GM23338 (cell line): Measurements from ENCODE around the gene EXOC6. TPM values are rescaled to one million over a fixed set of nuclear protein-coding genes. Genes with fewer than 3 reads are reported as not detected.

Experiments
- ATAC-seq: fragments of 200-7000 bp; cut with Tn5 transposase; 3 replicates; pipeline ENCODE4 v1.9.1; 2020
- DNase-seq: peaks from one replicate; pipeline ENCODE4 v3.0.0-alpha.2; 2015; ENCODE audit warnings: low spot score
- H2AFZ ChIP-seq: fragments of 200-600 bp; sonication (generic); 2 replicates; pipeline ENCODE4 v1.8.0; 2016; ENCODE audit warnings: antibody characterized with exemption, mild to moderate bottlenecking, moderate library complexity
- H3F3A ChIP-seq: fragments of 200-600 bp; sonication (generic); replicated peaks from 2 replicates; pipeline ENCODE4 v1.8.0; 2017; ENCODE audit warnings: antibody characterized with exemption, mixed run types, low read depth
- H3K27ac ChIP-seq: fragments of 200-600 bp; sonication (generic); 2 replicates; pipeline ENCODE4 v1.6.1; 2016; ENCODE audit warnings: low read depth
- H3K27me3 ChIP-seq: fragments of 200-600 bp; sonication (generic); 2 replicates; pipeline ENCODE4 v1.8.0; 2016; ENCODE audit warnings: mild to moderate bottlenecking, mixed run types, moderate library complexity; ENCODE audit not compliant: insufficient read depth
- H3K36me3 ChIP-seq: fragments of 200-600 bp; sonication (generic); 2 replicates; pipeline ENCODE4 v1.8.0; 2016; ENCODE audit warnings: mild to moderate bottlenecking; ENCODE audit not compliant: insufficient read depth
- H3K4me1 ChIP-seq: fragments of 200-600 bp; sonication (generic); 2 replicates; pipeline ENCODE4 v1.8.0; 2016; ENCODE audit warnings: mild to moderate bottlenecking, moderate library complexity; ENCODE audit not compliant: insufficient read depth
- H3K4me2 ChIP-seq: fragments of 200-600 bp; sonication (generic); 2 replicates; pipeline ENCODE4 v1.7.1; 2017; ENCODE audit warnings: mixed run types
- H3K4me3 ChIP-seq: fragments of 200-600 bp; sonication (generic); 2 replicates; pipeline ENCODE4 v1.6.1; 2016; ENCODE audit warnings: mixed run types
- H3K79me2 ChIP-seq: fragments of 200-600 bp; sonication (generic); replicated peaks from 2 replicates; pipeline ENCODE4 v1.8.0; 2017; ENCODE audit warnings: mild to moderate bottlenecking; ENCODE audit not compliant: insufficient read depth
- H3K9me2 ChIP-seq: fragments of 200-600 bp; sonication (generic); 2 replicates; pipeline ENCODE4 v1.8.0; 2017; ENCODE audit not compliant: insufficient read depth
- H4K20me1 ChIP-seq: fragments of 200-600 bp; sonication (generic); replicated peaks from 2 replicates; pipeline ENCODE4 v1.8.0; 2017; ENCODE audit warnings: mild to moderate bottlenecking; ENCODE audit not compliant: insufficient read depth
- H3K27ac Mint-ChIP-seq: 2 replicates; pipeline ENCODE4 v1.8.0; 2020; ENCODE audit warnings: inconsistent platforms, mild to moderate bottlenecking, moderate library complexity, mixed read lengths
- H3K27me3 Mint-ChIP-seq: 3 replicates; pipeline ENCODE4 v1.8.0; 2022; ENCODE audit warnings: low read depth, mild to moderate bottlenecking, moderate library complexity, mixed read lengths, inconsistent platforms; ENCODE audit not compliant: insufficient read depth, poor library complexity
- H3K36me3 Mint-ChIP-seq: 3 replicates; pipeline ENCODE4 v1.8.0; 2021; ENCODE audit warnings: low read depth, mild to moderate bottlenecking, inconsistent platforms, moderate library complexity, mixed read lengths
- H3K4me1 Mint-ChIP-seq: 3 replicates; pipeline ENCODE4 v1.8.0; 2020; ENCODE audit warnings: mild to moderate bottlenecking, inconsistent platforms, mixed read lengths
- H3K4me3 Mint-ChIP-seq: 3 replicates; pipeline ENCODE4 v1.8.0; 2021; ENCODE audit warnings: moderate library complexity, mild to moderate bottlenecking, inconsistent platforms, mixed read lengths
- H3K9me3 Mint-ChIP-seq: 3 replicates; pipeline ENCODE4 v1.8.0; 2020; ENCODE audit warnings: moderate library complexity, mild to moderate bottlenecking, inconsistent platforms, mixed read lengths
- CREB1 ChIP-seq: fragments of 250-450 bp; sonication (Bioruptor Pico); IDR thresholded peaks from 2 replicates; pipeline ENCODE4 v1.5.0; 2020; ENCODE audit warnings: low read depth, mild to moderate bottlenecking, moderate library complexity
- CTCF ChIP-seq, 2 experiments: fragments of 200-600 bp in 1 of 2; sonication (generic) in 1 of 2; conservative IDR thresholded peaks; 2 replicates each; pipeline versions ENCODE4 v1.5.1 to v1.6.1; 2016 to 2017; ENCODE audit warnings: antibody characterized with exemption in 2 of 2, low read depth in 2 of 2, mild to moderate bottlenecking in 2 of 2, moderate library complexity in 1 of 2
- EZH2 ChIP-seq: fragments of 200-600 bp; sonication (generic); IDR thresholded peaks from one replicate; pipeline ENCODE4 v1.8.0; 2017; ENCODE audit warnings: antibody characterized with exemption, mild to moderate bottlenecking, low read depth; ENCODE audit not compliant: unreplicated experiment
- JUNB ChIP-seq: IDR thresholded peaks from one replicate; pipeline ENCODE4 v1.6.1; 2016; ENCODE audit warnings: antibody characterized with exemption; ENCODE audit not compliant: unreplicated experiment
- NANOG ChIP-seq: IDR thresholded peaks from 2 replicates; pipeline ENCODE4 v1.6.1; 2016; ENCODE audit warnings: antibody characterized with exemption, borderline replicate concordance
- POLR2AphosphoS5 ChIP-seq: IDR thresholded peaks from 2 replicates; pipeline ENCODE4 v1.6.1; 2016; ENCODE audit warnings: antibody characterized with exemption, low read depth
- REST ChIP-seq: IDR thresholded peaks from one replicate; pipeline ENCODE4 v1.6.1; 2018; ENCODE audit warnings: antibody characterized with exemption; ENCODE audit not compliant: unreplicated experiment
- STAT1 ChIP-seq: IDR thresholded peaks from one replicate; pipeline ENCODE4 v1.6.1; 2016; ENCODE audit warnings: antibody characterized with exemption; ENCODE audit not compliant: unreplicated experiment
- ZNF114 ChIP-seq: fragments of 250-450 bp; sonication (Bioruptor Pico); IDR thresholded peaks from 2 replicates; pipeline ENCODE4 v1.5.0; 2020; ENCODE audit warnings: mild to moderate bottlenecking, moderate library complexity
- ZNF462 ChIP-seq: fragments of 250-450 bp; sonication (Bioruptor Pico); IDR thresholded peaks from 2 replicates; pipeline ENCODE4 v1.5.0; 2020; ENCODE audit warnings: mild to moderate bottlenecking, moderate library complexity
- polyA plus RNA-seq: library from polyadenylated mRNA; unstranded; fragments of >200 nt; fragmentation: Nextera tagmentation; extraction: Ambion mirVana; gene quantifications from 2 replicates; pipeline ENCODE4 v1.2.1, GENCODE V29; 2016
- total RNA-seq: library from RNA; depleted of rRNA; stranded (reverse); fragments of >200 nt; shearing (Covaris generic); gene quantifications from 2 replicates; pipeline ENCODE4 v1.2.3, GENCODE V29; 2014
- TF ChIP-seq, protein P1 (sequence below): IDR thresholded peaks from 2 replicates; pipeline ENCODE4 v1.6.1; 2016; ENCODE audit warnings: antibody characterized with exemption

EXOC6 gene
- total and polyA plus RNA-seq, 2 experiments from 2014 or later: 5.0 to 6.0 TPM

GRCh38 chr10:92938841-92939240 lies 90.5 kb downstream of the EXOC6 start:
- no peaks in the 10 kb centered on the region for H3K4me1 Mint-ChIP-seq
- Histone ChIP-seq H3K27ac (no peak overlapping the region), H3K4me3 (no peak overlapping the region), H4K20me1 (no peaks in the 10 kb centered on the region), H3F3A (no peaks in the 10 kb centered on the region), H3K27me3 (no peaks in the 10 kb centered on the region), H3K4me1 (no peaks in the 10 kb centered on the region), H2AFZ (no peak overlapping the region), H3K4me2 (no peak overlapping the region), H3K36me3 (no peaks in the 10 kb centered on the region), H3K9me2 (no peaks in the 10 kb centered on the region), H3K79me2 (no peaks in the 10 kb centered on the region)
- H3K36me3 Mint-ChIP-seq: no peaks in the 10 kb centered on the region
- TF ChIP-seq STAT1 (no peak), NANOG (no peak), REST (no peak), EZH2 (no peak), ZNF114 (CRISPR knock-in tag) (no peak), POLR2AphosphoS5 (no peak), JUNB (no peak)
- TF ChIP-seq, protein P1, sequence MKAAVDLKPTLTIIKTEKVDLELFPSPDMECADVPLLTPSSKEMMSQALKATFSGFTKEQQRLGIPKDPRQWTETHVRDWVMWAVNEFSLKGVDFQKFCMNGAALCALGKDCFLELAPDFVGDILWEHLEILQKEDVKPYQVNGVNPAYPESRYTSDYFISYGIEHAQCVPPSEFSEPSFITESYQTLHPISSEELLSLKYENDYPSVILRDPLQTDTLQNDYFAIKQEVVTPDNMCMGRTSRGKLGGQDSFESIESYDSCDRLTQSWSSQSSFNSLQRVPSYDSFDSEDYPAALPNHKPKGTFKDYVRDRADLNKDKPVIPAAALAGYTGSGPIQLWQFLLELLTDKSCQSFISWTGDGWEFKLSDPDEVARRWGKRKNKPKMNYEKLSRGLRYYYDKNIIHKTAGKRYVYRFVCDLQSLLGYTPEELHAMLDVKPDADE: no peak
- H3K27ac Mint-ChIP-seq: no peak overlapping the region
- no peaks in the 10 kb centered on the region for H3K9me3 Mint-ChIP-seq
- ATAC-seq (no peak), DNase-seq (no peak)
- H3K27me3 Mint-ChIP-seq: no peaks in the 10 kb centered on the region
- no peak overlapping the region for H3K4me3 Mint-ChIP-seq

GRCh38 chr10:92942226-92942625 lies 93.9 kb downstream of the EXOC6 start:
- Histone ChIP-seq H3K79me2 (no peaks in the 10 kb centered on the region), H3K27ac (no peak overlapping the region), H3K4me2 (no peak overlapping the region), H4K20me1 (no peaks in the 10 kb centered on the region), H3K36me3 (no peaks in the 10 kb centered on the region), H3F3A (no peaks in the 10 kb centered on the region), H3K27me3 (no peaks in the 10 kb centered on the region), H3K9me2 (no peaks in the 10 kb centered on the region), H2AFZ (no peak overlapping the region), H3K4me3 (no peak overlapping the region), H3K4me1 (no peaks in the 10 kb centered on the region)
- no peak overlapping the region for H3K4me3 Mint-ChIP-seq
- no peaks in the 10 kb centered on the region for H3K4me1 Mint-ChIP-seq
- ATAC-seq (no peak), DNase-seq (no peak)
- H3K36me3 Mint-ChIP-seq: no peaks in the 10 kb centered on the region
- no peak overlapping the region for H3K27ac Mint-ChIP-seq
- H3K9me3 Mint-ChIP-seq: no peaks in the 10 kb centered on the region
- H3K27me3 Mint-ChIP-seq: no peaks in the 10 kb centered on the region
- TF ChIP-seq JUNB (no peak), CREB1 (no peak), CTCF (conservative IDR thresholded peaks at IDR 0.05; ENCODE audit: low read depth in 2 of 2) (no peak), ZNF114 (CRISPR knock-in tag) (no peak), ZNF462 (CRISPR knock-in tag) (no peak), EZH2 (no peak)
